HG02610 (cell line): Measurements from ENCODE around the gene TBC1D9.
"Not testable (repeated sequence)": the region's sequence is repeated elsewhere in the genome, so short reads cannot be mapped to it uniquely, and the experiment has no call there.

Source experiments
- ATAC-seq: cut with Tn5 transposase; IDR thresholded peaks from one replicate; pipeline ENCODE4 v1.9.1; 2021; ENCODE audit warnings: mild to moderate bottlenecking, moderate library complexity; ENCODE audit not compliant: unreplicated experiment

The TBC1D9 gene

GRCh38 chr4:140756319-140757231, at the start of gene TBC1D9:
TSS of gene TBC1D9 (minus strand) at chr4:140756385. CDS start at chr4:140756045, 340 bp downstream.
- peak; percentile 37 for ATAC-seq

GRCh38 chr4:140805293-140805692, 49.1 kb upstream of the TBC1D9 start:
- ATAC-seq, result no peak

- ATAC-seq, result no peak
Measured at GRCh38 chr4:140802591-140802990, 46.4 kb upstream of the TBC1D9 start.

- ATAC-seq, result no peak
Measured at GRCh38 chr4:140800666-140801065, 44.5 kb upstream of the TBC1D9 start.

GRCh38 chr4:140799686-140800225, 43.6 kb upstream of the TBC1D9 start:
- ATAC-seq, result no peak

GRCh38 chr4:140793291-140793690, 37.1 kb upstream of the TBC1D9 start:
- no peak for ATAC-seq

GRCh38 chr4:140790765-140791164, 34.6 kb upstream of the TBC1D9 start:
- ATAC-seq, result peak; percentile 91

- peak; percentile 4 for ATAC-seq
Measured at GRCh38 chr4:140790171-140790570, 34.0 kb upstream of the TBC1D9 start.

GRCh38 chr4:140789759-140790158, 33.6 kb upstream of the TBC1D9 start:
- peak; percentile 30 for ATAC-seq

- not testable (repeated sequence) for ATAC-seq
Measured at GRCh38 chr4:140782787-140783186, 26.6 kb upstream of the TBC1D9 start.

- no peak for ATAC-seq
Measured at GRCh38 chr4:140781596-140781995, 25.4 kb upstream of the TBC1D9 start.

GRCh38 chr4:140777894-140778293, 21.7 kb upstream of the TBC1D9 start:
- ATAC-seq, result no peak

- ATAC-seq, result no peak
Measured at GRCh38 chr4:140777386-140777785, 21.2 kb upstream of the TBC1D9 start.

GRCh38 chr4:140776556-140776955, 20.4 kb upstream of the TBC1D9 start:
- ATAC-seq, result no peak

- ATAC-seq, result no peak
Measured at GRCh38 chr4:140774956-140775355, 18.8 kb upstream of the TBC1D9 start.

- no peak for ATAC-seq
Measured at GRCh38 chr4:140774510-140774909, 18.3 kb upstream of the TBC1D9 start.

GRCh38 chr4:140769209-140769608, 13.0 kb upstream of the TBC1D9 start:
- no peak for ATAC-seq

GRCh38 chr4:140764785-140765392, 8.7 kb upstream of the TBC1D9 start:
- ATAC-seq, result no peak

GRCh38 chr4:140762202-140762601, 6.0 kb upstream of the TBC1D9 start:
- no peak for ATAC-seq

- no peak for ATAC-seq
Measured at GRCh38 chr4:140757232-140757630, 1.0 kb upstream of the TBC1D9 start.

GRCh38 chr4:140755774-140756318, 339 bp downstream of the TBC1D9 start:
- ATAC-seq, result peak; percentile 51
